Measurements from ENCODE around the gene ZNF280D.
"Not testable (repeated sequence)": the region's sequence is repeated elsewhere in the genome, so short reads cannot be mapped to it uniquely, and the experiment has no call there.

ZNF280D gene, protein sequence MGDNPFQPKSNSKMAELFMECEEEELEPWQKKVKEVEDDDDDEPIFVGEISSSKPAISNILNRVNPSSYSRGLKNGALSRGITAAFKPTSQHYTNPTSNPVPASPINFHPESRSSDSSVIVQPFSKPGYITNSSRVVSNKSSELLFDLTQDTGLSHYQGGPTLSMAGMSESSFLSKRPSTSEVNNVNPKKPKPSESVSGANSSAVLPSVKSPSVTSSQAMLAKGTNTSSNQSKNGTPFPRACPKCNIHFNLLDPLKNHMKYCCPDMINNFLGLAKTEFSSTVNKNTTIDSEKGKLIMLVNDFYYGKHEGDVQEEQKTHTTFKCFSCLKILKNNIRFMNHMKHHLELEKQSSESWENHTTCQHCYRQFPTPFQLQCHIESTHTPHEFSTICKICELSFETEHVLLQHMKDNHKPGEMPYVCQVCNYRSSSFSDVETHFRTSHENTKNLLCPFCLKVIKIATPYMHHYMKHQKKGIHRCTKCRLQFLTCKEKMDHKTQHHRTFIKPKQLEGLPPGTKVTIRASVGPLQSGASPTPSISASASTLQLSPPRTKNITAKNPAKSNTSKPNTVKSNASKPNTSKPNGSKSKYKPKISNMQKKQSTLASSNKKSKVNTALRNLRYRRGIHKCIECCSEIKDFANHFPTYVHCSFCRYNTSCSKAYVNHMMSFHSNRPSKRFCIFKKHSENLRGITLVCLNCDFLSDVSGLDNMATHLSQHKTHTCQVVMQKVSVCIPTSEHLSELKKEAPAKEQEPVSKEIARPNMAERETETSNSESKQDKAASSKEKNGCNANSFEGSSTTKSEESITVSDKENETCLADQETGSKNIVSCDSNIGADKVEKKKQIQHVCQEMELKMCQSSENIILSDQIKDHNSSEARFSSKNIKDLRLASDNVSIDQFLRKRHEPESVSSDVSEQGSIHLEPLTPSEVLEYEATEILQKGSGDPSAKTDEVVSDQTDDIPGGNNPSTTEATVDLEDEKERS

DNA sequence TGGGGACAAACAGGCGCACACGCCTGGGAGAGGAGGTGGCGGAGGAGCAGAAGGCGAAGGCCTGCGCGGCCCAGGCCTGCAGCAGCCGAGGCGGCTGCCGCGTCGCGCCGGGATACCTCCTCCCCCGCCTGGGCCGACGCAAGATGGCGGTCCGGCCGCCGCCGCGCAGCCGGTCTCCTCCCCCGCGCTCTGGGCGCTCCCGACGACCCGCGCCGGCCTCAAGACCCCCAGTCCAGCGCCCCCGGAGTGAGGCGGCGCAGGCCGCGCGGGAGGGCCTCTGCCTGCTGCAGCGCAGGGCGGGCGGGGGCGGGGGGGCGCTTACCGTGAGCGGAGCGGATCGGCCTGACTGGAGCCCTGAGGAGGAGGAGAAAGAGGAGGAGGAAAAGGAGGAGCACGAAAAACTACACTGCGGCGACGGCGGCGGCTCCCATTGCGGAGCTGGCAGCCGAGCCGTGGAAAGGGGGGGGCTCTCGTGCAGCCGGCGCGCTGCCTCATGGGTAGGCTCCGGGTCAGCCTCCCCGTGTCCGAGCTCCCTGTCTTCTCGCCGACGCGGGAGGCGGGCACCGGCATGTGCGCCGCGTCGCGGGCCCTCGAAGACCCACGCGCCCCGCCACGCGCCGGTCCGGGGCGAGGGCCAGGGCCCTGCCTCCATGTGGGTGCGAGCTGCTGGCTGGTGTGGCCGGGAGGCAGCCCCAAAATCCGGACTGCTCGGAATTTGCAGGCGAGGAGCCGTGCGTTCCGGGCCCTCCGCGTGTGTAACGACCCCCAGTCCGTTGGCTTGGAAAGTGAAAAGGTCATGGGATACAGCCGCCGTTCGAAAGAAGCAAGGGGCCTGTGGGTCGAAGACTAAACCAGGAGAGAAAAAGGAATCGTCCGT, at the start of gene ZNF280D:
Gene ZNF280D, minus strand, starts transcription at position 374 of the 877 bp plus-strand sequence. CDS start 26,400 bp downstream, outside the sequence.
- DNase-seq, result peak; percentile 48 to 88 (median 70)

DNA sequence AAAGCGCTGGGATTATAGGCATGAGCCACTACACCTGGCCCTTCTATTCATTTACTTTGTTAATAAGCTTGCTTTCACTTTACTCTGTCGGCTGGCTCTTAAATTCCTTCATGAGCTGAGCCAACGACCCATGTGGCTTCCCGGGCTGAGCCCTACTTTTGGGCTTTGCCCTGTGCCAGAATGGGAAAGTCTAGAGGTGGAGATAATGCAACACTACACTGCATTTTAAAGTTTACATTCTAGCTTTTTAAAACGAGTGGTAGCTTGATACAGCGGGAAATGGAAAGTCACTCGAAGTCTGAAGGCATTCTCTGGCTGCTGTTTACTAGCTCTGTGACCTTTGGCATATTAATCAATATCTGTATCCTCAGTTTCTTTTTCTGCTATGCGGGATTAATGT, 49.0 kb upstream of the ZNF280D start:
- DNase-seq, result no peak

DNA sequence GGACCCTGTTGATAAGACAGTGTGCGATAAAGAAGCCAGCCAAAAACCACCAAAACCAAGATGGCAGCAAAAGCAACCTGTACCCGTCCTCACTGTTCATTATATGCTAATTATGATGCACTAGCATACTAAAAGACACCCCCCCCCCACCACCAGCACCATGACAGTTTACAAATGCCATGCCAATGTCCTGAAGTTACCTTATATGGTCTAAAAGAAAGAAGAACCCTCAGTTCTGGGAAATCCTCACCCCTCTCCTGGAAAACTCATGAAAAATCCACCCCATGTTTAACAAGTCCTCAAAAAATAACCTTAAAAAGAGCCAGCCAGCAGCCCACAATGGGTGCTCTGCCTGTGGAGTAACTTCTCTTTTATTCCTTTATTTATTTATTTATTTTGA, 48.4 kb upstream of the ZNF280D start:
- no peak for DNase-seq

DNA sequence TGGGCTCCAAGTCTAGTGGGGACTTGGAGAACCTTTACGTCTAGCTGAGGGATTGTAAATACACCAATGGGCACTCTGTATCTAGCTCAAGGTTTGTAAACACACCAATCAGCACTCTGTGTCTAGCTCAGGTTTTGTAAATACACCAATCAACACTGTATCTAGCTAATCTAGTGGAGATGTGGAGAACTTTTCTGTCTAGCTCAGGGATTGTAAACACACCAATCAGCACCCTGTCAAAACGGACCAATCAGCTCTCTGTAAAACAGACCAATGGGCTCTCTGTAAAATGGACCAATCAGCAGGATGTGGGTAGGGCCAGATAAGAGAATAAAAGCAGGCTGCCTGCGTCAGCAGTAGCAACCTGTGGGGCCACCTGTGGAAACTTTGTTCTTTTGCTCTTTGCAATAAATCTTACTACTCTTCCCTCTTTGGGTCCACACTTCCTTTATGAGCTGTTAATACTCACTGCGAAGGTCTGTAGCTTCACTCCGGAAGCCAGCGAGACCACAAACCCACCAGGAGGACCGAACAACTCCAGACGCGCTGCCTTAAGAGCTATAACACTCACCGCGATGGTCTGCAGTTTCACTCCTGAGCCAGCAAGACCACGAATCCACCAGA, 46.9 kb upstream of the ZNF280D start:
- peak in 1 of 6 experiments; percentile 3 for DNase-seq

DNA sequence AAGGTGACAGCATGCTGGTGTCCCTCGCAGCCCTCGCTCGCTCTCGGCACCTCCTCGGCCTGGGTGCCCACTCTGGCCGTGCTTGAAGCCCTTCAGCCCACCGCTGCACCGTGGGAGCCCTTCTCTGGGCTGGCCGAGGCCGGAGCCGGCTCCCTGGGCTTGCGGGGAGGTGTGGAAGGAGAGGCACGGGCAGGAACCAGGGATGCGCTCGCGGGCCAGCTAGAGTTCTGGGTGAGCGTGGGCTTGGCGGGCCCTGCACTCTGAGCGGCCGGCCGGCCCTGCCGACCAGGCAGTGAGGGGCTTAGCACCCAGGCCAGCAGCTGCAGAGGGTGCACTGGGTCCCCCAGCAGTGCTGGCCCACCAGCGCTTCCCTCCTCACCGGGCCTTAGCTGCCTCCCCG, 46.1 kb upstream of the ZNF280D start:
- not testable (repeated sequence) for DNase-seq

DNA sequence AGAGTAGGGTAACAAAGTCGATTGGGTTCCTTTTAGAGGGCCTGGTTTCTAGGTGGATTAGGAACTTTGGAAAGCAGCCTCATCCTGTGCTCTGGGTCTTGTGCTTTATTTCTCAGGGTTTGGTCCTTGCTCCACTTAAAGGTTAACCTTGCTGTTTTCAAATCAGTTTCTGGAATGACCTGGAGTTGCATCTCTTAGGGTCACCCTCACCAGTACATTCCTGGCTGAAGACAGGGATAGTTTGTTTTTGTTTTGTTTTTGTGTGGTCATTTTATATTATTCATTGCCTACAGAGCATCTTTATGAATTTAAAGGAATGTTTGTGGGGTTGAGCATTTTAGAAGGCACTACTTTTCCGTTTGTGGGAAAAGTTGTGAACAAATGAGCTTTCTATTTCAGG, 45.5 kb upstream of the ZNF280D start:
- no peak for DNase-seq

DNA sequence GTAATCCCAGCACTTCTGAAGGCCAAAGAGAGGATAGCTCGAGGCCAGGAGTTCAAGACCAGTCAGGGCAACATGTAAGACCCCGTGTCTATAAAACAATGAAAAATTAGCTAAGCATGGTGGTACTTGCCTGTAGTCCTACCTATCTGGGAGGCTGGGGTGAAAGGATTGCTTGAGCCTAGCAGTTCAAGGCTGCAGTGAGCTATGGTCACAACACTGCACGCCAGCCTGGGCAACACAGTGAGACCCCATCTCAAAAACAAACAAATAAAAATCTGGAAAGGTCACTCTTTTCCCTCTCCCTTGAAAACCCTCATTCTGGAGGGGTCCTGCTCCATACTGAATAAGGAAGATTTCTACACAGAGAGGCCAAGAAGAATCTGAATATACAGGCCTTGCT, 43.5 kb upstream of the ZNF280D start:
- DNase-seq, result no peak

DNA sequence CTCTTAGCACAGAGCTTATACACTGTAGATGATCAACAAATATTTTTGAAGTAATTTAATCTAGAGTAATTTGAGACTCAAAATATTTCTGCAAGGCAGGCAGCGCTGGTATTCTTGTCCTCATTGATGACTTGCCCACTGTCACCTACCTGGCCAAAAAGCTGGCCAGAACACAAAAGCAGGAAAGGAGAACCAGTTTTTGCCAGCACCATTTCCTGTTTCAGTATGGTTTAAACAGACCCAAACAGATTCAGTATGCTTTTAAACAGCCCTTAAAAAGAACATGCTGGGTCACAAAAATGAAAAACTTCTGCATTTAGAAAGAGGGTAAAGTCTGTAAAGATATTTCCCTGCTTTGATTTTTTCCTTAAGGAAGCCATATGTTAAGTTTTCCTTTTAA, 42.3 kb upstream of the ZNF280D start:
- no peak for DNase-seq

DNA sequence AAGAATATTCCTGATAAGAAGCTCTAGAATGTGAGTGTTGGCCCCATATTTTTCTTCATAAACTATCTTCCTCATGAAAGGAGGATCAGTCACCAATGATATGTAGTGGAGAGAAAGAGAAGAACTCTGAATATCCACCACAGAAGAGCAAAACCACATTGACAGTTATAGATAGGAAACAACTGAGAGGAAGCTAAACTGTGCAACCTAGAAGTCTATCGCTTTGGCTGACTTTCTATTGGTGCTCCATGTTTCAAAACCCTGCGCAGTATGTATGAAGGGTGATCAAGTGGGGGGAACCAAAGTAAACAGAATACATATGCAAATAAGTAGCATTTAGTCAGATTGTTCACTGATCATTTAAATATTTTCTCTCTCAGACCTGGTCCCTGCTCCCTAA, 41.0 kb upstream of the ZNF280D start:
- no peak for DNase-seq

DNA sequence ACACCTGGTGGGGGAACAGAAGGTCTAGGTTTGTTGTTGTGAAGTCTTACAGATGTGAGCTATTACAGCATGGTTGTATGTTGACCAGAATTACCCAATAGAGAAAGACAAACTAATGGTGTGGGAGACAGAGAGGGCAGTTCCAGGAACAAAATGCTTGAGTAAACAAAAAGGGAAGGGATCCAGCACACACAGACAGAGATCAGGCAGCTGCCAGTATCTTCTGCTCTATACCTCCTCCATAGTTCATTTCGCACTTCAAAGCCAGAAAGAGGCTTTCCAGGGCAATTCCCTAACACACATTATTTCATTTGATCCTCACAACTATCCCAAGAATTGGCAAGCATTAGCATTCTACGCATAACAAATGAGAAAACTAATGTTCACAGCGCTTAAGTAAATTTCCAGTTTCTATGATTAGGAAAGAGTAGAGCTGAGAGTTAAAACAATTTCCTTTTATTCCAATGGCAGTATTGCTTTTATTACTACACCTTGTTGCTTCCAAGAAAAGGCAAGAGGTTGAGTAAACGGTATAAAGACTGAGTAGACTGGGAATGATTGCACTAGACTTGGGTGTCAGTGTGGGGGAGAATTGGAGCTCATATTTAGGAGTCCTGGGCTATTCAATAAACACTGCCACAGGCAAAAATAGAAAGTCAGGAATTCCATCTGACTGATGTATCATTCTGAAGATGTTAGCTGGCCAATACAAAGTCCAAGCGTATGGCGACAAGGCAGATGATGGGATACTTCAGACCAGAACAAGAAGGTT, 39.7 kb upstream of the ZNF280D start:
- DNase-seq, result no peak

DNA sequence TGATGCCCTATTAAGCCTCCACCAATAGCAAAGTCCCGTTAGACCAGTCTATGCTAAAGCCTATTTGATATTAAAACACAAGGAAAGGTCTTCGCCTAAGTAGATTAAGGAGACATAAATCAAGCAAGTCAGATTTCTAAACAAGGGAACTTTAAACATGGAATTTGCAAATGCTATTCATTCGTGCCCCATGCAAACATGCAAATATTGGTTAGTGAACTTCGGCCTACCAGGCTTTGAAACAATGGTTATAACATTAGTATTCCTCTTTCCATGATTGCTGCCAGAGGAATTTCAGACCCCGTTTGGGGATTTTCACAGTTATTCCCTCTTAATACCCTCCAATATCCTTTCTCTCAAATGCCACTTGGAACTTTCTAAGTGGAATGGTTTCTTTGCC, 36.9 kb upstream of the ZNF280D start:
- no peak for DNase-seq

DNA sequence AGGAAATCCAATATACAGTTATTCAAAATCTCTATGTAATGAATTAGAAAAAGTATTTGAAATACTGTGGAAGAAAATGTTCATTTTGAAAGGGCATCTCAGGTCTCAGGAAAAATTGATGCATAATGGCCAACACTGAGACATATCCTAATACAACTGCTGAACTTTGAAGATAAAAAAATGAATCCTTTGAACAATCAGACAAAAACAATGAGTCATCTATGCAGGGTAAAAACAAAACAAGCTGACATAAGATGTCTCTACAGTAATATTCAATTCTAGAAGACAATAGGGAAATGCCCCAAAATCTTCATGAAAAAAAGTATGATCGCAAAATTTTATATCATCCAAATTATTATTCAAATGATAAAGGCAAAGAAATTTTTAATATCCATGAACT, 34.0 kb upstream of the ZNF280D start:
- no peak for DNase-seq

DNA sequence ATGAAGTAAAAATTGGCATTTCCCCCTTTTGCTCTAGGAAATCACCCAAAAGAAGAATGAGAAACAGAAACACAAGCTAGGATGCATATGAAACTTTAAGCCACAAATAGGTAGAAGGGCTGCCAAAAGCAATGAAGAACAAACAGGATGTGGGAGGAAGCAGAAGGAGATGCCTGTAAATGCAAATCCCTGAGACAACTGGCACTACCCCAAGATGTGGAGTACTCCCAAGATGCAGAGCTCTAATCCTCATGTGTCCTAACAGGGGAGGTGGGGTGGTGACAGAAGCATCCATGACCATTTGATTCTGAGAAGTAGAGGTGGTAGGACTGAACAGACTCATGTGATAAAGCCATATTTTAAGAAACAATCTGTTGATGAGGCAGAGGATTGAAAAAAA, 31.9 kb upstream of the ZNF280D start:
- no peak for DNase-seq

DNA sequence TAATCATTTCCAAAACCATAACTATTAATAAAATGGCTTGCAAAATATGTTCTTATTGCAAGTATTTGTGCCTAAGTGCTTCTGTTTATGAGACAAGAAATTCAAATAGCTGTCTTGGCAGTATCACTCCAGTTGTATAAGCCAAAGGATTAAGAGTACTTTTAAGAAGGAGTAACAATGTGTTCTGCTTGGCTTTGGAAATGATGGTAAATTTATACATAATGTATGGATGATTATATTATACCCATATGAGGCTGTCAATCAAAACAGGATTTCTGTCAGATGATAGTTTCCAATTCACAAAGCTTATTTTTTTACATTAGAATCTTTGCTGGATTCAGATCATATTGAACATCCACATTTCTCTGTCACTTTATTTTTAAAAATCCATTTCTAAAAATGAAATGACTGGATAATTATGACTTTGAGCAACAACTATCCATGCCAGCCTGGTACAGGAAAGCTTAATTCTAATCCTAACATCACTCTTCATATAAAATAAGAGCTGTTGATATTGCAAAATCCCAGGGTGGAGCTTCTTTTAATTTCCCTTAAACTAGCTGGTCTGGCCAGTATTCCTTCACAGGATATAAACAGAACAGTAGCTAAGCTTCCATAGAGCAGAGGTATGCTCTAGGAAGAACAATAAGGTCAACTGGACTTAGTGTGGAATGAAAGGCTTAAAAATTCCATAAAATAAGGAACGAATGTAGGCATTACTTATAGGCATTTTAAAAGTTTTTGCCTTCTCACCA, 30.0 kb upstream of the ZNF280D start:
- DNase-seq, result no peak

DNA sequence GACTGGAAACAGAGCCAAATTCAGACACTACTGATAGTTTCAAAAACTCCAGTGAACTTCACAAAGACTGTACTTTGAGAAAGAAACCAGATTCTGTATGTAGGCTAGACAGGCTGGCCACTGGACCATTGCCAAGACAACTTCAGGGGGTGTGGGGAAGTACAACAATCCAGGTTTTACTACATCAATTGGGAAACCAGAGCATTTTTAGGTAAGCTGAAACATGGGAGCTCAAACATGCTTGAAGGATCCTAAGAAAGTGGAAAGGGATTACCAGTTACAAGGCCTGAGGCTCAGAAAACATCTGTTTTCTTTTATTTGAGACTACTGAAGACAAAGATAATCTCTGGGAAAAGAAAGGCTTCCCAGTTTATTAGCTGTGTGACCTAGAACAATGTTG, 26.9 kb upstream of the ZNF280D start:
- no peak for DNase-seq

DNA sequence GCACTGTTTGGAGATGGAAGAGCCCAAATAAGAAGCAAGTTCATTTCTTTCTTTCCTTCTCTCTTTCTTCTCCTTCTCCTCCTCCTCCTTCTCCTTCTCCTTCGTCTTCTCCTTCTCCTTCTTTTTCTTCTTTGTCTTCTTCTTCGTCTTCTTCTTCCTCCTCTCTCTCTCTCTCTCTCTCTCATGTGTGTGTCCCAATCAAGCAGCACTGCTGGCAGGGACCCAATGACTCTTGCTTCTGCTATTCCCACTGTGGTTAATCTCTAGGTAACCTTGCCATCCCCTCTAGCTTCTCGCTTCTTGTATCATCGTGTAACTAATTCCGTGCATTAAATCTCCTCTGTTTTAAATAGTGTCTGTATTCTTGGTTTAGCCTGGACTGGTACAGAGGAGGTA, 26.1 kb upstream of the ZNF280D start:
- DNase-seq, result no peak

DNA sequence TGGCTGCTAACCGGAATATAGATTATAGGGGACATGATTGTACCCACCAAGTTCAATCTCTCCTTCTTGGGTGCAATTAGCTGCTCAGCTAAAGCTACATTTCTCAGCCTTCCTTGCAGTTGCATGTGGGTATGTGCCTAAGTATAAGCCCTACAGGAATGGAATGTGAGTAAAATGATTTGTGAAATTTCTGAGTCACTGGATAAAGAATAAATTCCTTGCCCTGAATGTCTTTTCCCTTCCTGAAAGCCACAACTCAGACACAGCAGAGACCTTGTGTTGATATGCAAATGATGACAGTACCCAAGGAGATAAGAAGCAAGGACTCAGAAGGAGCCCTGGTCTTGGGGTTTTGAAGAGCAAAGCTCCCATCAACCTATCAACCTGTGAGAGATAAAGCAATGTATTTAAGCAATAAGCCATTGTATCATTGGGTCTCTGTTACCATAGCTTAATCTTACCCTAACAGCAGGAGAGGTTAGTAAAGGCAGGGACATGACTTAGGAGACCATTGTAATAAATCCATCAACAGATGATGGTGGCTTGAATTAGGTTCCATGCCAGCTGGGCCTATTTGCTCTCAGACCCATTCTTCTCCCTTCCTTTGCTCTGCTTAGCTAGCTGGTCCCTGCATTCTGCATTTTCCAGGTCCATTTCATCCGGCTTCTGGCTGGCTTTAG, 25.6 kb upstream of the ZNF280D start:
- DNase-seq, result no peak

DNA sequence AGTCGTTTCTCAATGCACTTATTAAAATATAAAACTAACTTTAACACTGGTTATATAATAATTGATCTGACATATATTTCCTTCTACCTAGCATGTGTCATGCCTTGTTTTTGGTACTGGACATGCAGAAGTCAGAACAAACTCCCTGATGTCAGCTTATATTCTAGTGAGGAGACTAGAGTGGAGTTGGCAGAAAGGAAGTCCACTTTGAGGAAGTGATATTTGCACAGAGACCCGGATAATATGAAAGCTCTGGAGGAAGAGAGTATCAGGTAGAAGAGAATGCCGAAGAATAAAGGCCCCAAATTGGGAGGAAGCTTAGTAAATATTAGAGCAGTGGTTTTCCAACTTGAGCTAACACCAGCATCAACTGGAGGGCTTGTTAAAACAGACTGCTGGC, 24.6 kb upstream of the ZNF280D start:
- DNase-seq, result no peak

DNA sequence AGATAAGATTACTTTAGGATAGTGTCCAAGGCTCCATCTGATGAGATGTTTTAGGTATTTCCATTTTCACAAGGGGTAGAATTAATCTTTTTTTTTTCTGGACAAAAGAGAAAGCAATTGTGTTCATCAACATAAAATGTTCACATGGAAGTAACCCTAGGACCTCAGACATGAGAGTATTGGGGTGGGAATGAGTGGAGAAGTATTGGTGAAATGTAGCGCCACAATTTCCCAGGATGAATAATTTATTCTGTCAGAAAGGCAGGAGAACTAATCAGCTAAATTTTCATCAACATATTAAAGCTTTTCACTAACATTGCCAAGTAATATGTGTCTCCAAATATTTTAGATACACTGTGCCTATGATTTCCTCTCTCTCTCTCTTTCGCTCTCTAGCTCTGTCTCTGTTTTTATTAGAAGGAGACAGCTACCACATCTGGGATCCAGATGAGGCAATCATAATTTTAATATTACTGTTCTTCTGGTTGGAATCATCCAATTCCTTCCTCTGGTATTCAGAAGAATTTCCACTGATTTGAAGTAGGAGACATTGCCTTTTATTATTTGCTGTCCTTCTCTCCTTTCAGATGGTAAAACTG, 21.6 kb upstream of the ZNF280D start:
- no peak for DNase-seq

DNA sequence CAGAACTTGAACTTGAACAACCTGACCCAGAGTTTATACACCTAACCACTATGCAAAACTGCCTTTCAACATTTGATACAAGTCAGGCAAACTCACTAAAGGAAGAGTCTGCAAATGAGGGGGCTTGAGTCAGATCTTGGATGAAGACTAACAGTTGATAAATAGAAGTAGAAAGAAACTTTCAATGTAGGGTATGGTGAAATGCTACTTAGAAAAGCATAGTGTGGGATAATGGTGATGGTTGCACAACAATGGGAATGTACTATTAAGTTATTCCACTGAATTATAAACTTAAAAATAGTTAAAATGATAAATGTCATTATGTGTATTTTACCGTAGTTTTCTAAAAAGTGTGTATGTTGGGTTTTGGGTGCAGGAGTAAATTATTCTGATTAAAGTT, 19.7 kb upstream of the ZNF280D start:
- no peak for DNase-seq

Data from stimulated activated naive CD4-positive, alpha-beta T cell (primary cell).